Uterus (tissue), 2 donors: ENCODE results near the gene SCGB1C2.

Experiments
- POLR2A ChIP-seq, 2 donors: fragments of 450-650 bp; IDR thresholded peaks; one replicate each; pipeline ENCODE4 v1.6.1; 2016; ENCODE audit warnings: antibody characterized with exemption in 2 of 2, mild to moderate bottlenecking in 1 of 2, moderate library complexity in 1 of 2
- TF ChIP-seq, protein P1 (sequence below), 4 experiments: fragments of 200-600 bp in 2 of 4; fragments of 450-650 bp in 2 of 4; sonication (generic) in 2 of 4; IDR thresholded peaks; one replicate each; pipeline ENCODE4 v1.5.1; 2016 to 2019; ENCODE audit warnings: antibody characterized with exemption in 4 of 4, mild to moderate bottlenecking in 2 of 4, moderate library complexity in 1 of 4

DNA sequence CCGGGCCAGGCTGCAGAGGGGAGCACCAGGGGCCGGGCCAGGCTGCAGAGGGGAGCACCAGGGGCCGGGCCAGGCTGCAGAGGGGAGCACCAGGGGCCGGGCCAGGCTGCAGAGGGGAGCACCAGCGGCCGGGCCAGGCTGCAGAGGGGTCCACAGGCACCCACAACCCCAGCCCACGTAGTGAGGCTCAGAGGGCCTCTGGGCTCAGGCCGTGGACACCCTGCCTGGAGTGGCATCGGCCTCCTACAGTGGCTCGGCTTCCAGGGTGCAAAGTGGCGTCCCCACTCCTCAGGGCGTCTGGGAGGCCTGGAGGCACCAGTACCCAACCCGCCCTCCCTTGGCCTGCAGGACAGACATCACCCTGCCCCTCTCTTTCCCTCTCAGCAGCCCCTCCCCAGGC is 34.5 kb downstream of the SCGB1C2 start:
- TF ChIP-seq, protein P1, sequence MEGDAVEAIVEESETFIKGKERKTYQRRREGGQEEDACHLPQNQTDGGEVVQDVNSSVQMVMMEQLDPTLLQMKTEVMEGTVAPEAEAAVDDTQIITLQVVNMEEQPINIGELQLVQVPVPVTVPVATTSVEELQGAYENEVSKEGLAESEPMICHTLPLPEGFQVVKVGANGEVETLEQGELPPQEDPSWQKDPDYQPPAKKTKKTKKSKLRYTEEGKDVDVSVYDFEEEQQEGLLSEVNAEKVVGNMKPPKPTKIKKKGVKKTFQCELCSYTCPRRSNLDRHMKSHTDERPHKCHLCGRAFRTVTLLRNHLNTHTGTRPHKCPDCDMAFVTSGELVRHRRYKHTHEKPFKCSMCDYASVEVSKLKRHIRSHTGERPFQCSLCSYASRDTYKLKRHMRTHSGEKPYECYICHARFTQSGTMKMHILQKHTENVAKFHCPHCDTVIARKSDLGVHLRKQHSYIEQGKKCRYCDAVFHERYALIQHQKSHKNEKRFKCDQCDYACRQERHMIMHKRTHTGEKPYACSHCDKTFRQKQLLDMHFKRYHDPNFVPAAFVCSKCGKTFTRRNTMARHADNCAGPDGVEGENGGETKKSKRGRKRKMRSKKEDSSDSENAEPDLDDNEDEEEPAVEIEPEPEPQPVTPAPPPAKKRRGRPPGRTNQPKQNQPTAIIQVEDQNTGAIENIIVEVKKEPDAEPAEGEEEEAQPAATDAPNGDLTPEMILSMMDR (IDR thresholded peaks at IDR 0.05) = no peak
- TF ChIP-seq POLR2A (IDR thresholded peaks at IDR 0.05) = no peak
